Activated T-helper 1 cell treated with Interleukin-2 at 50 U/mL for 16 hours (primary cell): Measurements from ENCODE around the gene RAB3GAP2.
"Not testable (repeated sequence)": the region's sequence is repeated elsewhere in the genome, so short reads cannot be mapped to it uniquely, and the experiment has no call there.

ENCODE experiments used
- DNase-seq: peaks from one replicate; pipeline ENCODE4 v3.0.0-alpha.2; 2020; ENCODE audit warnings: low read depth

Gene RAB3GAP2

DNA sequence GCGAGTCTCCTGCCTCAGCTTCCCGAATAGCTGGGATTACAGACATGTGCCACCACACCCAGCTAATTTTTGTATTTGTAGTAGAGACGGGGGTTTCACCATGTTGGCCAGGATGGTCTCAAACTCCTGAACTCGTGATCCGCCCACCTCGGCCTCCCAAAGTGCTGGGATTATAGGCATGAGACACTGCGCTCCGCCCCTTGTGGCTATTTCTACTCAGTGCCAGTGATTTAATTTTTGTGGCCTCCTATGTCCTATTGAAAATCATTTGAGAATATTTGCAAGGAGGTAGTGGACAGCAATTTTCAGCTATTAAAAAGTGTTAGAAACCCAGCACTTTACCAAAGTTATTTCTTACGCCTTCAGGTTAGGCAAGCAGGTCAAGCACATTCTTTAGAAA lies 36.0 kb downstream of the RAB3GAP2 start:
- DNase-seq, result not testable (repeated sequence)

DNA sequence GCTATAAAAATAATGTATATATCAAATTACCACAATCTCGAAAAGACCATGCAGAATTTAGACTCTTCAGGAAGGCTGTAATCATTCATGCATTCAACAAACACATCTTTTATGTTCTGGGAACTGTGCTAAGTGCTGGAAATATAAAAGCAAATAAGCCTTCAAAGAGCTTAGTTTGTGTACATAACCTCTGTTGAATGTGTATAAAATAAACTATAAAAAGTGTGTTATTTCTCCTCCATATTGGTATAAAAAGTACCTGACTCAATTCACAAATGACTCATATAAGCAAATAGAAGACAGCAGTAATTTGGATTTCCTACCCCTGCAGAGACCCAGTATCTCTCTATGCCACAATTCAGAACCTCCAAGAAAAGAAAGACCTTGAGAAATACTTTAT lies 36.8 kb downstream of the RAB3GAP2 start:
- no peak for DNase-seq

DNA sequence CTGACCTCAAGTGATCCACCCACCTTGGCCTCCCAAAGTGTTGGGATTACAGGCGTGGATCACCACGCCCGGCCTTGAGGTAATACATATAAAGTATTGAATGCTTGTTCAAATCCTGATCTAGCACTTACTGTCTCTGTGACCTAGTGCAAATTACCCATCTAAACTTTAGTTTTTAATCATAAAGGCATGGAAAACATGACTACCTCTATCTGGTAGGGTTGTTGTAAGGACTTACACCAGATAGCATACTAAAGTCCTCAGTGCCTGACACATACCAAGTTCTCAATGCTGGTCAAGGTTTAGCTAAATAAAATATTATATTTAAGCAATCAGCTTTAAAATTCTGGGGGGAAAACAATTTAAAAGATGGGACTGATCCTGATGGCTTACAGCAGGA lies 38.3 kb downstream of the RAB3GAP2 start:
- DNase-seq, result no peak

DNA sequence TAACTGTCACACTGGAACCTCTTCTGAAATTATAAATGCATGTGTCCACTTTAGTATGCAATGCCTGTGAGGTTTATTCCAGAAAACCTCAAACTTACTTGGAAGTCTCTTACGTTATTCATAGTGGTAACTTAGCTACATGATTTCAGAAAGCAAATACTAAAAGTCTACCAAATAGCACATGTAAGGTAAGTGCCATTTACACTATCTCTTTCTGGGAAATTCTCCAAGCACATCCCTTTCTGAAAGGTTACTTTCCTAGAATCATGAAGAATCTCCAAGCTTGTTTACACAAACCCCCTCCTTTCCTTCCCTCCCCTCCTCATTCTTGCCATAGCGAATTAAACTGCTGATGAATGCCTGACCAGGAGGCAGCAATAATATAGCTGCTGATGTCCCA lies 42.5 kb downstream of the RAB3GAP2 start:
- no peak for DNase-seq

DNA sequence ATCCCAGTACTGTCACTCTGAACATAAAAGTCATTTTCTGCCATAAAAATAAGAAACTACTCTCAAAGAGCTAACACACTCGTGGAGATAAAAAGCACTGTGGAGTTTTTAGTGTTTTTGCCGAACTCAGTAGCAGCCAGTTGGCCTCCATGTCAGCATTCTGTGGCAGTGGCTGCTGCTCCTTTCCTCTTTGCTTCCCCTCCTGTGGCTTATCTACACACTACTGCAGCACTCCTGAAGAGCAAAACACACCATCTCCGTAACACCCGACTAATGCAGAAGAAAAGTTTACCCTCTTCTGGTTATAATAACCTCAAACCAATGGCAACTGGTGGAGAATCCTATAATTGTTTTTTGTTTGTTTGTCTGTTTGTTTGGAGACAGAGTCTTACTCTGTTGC lies 44.9 kb downstream of the RAB3GAP2 start:
- no peak for DNase-seq

DNA sequence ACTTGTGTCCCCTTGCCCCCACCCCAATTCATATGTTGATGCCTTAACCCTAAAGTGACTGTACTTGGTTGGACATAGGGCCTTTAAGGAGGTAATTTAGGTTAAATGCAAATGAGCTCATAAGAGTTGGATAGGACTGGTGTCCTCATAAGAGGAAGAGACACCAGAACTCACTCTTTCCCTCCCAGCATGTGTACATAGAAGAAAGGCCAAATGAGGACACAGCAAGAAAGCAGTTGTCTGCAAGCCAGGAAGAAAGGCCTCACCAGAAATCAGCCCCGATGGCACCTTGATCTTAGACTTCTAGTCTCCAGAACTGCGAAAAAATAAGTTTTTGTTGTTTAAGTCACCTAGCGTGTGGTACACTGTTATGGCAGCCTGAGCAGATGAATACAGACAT lies 45.5 kb downstream of the RAB3GAP2 start:
- no peak for DNase-seq

DNA sequence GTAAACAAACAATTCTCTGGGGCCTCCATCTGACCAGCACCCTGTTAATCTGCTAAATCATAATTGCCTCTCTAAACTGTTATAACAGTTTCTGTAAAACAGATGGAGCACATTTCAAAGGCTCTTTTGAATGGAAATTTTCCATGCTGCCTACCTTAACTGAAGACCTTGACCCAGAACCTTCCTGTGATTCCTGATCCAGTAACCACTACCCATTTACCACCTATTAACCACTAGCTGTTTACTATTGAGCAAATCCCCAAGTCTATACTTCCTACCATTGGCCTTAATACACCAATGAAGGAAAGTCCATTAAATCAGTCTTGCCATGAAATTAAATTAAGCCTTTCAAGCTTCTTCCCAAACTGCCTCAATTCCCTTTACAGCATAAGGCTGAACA lies 46.3 kb downstream of the RAB3GAP2 start:
- no peak for DNase-seq

DNA sequence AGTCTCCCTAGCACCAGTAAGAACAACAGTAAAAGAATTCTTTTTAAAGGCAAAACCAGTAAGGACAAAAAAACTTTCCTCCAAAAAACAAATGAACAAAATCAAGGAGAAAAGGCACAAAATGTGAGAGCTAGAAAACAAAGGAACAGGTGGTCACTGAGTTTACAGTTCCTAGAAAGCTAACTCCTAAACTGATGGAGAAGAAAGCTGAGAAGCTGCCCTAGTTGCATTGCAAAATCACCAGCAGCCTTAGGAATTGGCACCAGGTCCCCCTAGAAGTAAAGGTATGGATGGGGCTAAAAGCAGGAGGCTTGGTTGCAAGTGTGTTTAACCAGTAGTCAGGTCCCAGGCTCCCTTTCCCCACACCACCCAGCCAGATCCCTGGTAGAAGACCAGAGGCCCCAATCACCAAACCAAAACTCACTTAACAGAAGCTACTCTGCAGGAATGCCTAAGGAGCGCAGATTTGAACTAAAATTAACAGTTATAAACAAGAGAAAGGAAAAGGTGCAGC lies 47.6 kb downstream of the RAB3GAP2 start:
- DNase-seq, result no peak

DNA sequence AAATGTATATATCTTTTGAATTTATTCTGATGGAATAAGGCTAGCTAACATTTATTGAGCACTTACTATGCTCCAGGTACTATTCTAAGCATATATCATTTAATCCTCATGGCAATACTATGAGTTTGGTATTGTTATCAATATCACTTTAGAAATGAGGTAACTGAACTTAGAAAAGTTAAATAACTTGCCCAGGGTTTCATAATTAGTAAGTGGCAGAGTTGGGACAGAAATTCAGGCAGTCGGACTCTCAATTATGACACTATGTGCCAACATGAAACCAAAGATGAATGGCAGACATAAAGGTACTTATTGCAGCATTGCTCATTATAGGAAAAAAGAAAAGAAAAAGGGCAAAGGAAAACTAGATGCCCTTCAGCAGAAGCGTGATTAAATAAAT lies 48.2 kb downstream of the RAB3GAP2 start:
- DNase-seq, result no peak

DNA sequence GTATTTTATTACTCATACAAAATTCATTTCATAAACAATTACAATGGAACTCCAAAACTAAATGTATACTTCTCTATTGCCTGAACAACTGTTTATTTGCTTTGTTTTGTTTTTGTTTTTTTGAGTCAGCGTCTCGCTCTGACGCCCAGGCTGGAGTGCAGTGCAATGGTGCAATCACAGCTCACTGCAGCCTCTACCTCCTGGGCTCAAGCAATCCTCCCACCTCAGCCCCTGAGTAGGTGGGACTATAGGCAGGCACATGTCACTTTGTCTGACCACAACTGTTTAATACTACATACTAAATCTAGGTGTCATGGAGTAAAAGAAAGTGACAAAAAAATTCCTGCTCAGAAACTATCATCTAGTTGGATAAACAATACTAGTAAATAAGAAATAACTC lies 49.3 kb downstream of the RAB3GAP2 start:
- DNase-seq, result no peak

DNA sequence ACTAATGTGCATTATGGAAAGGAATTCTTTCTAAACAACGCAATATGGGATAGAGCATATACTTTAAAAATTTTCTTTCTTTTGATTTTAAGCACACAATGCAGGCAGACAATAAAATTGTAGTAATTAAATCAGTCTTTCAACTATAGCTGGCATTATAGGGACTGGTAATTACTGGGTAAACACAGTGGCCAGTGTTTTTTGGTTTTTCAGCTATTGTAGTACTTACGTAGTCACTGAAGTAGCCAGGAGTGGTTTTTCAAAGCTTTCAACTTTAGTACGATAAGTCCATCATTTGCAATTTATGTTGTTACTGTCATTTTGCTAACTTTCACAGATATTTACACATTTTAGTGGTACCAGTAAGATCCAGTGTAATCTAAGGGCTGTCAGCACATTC lies 50.6 kb downstream of the RAB3GAP2 start:
- DNase-seq, result no peak

DNA sequence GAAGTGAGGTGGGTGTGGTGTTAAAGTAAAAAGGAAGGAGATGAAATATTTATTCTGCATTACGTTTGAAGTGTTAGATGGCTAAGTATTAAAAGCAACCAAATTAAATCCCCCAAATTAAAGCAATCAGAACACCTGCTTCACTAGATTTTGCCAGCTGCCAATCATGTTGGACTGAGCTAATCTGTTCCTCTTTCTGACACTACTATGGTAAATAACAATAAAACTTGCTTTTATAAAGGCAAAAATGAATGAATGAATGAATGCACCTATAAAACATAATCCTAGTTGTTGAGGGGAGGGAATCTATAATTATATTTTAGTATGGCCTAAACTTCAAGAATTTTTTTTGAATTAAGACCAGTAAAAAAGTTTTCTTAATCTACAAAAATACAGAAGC lies 51.0 kb downstream of the RAB3GAP2 start:
- no peak for DNase-seq

DNA sequence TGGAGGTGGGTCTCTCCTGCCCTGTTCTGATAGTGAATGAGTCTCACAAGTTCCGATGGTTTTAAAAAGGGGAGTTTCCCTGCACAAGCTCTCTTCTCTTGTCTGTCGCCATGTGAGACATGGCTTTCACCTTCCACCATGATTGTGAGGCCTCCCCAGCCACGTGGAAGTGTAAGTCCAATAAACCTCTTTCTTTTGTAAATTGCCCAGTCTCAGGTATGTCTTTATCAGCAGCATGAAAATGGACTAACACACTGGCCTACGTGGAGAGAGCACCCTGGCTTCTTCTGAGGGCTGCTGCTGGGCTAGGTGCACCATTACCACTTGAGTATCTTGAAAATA lies 51.6 kb downstream of the RAB3GAP2 start:
- not testable (repeated sequence) for DNase-seq

DNA sequence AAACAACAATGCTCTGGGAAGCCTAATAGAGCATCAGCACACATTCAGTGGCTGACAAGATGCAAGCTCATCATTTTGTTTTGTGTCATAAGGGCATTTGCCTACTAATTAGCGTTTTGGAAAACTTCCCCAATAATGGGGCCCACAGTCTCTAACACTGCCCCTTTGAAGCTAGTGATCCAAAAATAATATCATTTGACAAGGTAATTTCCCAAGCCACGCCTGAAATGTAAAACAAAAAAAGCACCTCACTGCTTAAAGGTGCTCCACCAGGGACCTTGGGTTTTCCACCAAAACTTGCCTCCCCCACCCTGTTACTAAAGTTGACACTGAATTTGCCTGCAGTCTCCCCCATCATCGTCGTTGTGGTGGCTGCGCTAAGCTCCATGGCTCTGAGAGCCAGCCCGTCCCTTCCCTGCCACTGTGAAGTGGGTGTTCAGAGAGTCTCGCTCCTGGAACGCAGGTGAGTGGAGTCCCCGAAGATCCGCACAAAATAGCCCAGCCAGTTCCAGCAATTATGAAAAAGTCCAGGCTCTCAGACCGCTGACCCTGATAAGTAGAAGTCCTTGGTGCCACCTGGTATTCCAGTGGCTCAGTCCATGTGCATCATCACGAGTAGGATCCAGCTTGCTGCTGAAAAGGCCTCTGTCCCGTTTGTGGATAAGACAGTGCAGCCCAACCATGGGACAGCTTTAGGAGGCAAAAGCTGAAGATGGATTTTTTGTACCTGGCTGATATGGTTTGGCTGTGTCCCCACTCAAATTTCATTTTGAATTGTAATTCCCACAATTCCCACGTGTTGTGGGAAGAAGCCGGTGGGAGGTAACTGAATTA lies 52.2 kb downstream of the RAB3GAP2 start:
- no peak for DNase-seq

DNA sequence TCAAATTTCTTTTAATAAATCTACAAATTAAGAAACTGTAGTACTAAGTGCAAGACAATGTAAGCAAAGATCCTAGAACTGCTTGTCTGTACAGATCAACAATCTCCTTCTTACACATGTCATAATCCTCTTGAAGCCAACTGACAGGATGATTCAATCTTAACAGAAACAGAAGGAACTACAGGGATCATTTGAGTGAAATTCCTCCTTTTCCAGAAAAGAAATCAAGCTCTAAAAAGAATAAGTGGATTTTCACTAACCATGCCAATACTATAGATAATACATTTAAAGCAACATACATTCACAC lies 53.2 kb downstream of the RAB3GAP2 start:
- no peak for DNase-seq

DNA sequence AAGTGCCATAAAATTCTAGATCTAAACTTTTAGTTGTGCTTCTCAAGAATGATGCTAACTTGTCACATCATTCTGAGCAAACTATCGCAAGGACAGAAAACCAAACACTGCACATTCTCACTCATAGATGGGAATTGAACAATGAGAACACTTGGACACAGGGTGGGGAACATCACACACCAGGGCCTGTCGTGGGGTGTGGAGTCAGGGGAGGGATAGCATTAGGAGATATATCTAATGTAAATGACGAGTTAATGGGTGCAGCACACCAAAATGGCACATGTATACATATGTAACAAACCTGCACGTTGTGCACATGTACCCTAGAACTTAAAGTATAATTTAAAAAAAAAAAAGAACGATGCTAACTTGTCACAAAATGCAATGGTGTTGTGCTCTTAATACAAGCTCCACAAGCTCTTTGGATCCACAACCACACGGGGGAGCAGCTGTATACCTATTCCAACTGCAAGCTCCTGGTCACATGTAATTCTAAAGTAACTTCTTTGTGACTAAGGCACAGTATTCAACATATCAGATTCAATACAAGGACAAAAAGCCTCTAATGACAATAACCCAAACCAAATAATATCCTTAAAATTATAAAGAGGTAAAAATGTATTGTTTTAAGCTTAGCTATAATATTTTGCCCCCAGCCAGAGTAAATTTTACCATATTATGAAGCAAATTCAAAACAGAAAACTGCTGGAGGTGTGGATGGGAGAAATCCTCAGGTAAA lies 53.7 kb downstream of the RAB3GAP2 start:
- peak; percentile 4 for DNase-seq

DNA sequence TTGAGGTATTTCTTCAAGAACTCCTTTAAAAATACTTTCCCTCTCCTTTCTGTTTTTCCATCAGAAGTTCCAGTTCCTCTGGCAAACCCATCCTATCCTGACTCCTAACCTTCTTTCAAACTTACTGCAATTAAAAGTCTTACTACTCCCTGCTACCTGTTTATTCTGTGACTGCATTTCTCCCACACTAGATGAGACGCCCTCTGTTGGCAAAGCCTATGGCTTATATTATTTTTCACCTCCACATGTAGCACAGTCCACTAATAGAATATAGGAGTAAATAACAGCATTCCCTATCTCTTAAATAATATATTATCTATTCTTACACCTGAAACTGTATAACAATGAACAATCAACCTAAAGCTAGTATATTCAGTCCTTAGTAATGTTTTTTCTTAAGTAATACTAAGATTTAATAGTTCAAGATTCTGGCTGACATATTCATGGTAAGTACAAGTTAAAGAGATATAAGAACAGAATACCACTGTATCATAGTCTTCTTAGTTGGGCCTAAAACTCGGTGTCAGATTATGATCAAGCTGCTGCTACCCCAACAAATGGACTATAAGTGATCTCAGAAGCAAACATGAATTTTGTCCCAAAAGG lies 54.8 kb downstream of the RAB3GAP2 start:
- no peak for DNase-seq

DNA sequence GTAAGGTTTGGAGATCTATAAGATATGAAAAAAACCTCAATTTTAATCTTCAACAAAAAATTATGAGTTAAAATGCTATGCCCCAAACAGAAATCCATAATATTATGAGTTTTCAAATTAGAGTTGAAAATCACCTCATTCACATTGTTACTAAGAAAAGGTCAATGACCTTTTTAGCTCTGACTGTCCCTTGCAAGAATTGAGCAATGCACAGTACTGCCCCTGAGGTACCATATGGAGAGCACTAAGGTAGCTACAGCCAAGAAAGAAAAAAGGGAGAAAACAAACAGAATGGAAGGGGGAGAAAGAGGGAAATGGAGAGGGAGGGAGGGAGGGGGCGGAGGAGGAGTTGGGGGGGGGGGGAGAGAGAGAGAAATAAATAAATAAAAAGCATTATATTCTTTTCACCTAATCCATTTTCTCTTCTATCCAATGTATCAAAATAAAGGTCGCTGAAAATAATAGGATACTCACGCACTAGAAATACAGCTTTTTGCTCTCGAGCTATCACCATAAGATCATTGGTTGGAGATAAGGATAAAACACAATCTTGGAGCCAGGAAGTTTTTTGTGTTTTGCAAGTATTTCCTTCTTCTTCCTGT lies 58.8 kb downstream of the RAB3GAP2 start:
- no peak for DNase-seq

DNA sequence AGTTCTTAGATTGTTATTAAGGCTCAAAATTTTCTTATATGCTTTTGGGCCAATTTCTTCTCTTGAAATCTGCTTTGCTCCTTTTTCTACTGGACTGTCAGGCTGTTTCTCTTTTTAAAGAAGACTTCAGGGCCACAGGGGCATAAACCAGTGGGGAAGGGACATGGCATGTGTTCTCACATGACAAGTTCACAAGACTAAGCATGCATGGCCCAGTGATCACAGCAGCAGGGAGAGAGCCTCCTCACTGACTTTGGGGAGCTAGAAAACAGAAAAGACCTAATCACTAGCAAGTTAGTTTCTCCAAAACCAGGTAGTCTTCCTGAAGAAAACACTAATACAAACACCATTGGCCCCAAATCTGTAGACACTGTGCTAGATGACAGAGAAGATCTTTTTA lies 64.8 kb downstream of the RAB3GAP2 start:
- no peak for DNase-seq

DNA sequence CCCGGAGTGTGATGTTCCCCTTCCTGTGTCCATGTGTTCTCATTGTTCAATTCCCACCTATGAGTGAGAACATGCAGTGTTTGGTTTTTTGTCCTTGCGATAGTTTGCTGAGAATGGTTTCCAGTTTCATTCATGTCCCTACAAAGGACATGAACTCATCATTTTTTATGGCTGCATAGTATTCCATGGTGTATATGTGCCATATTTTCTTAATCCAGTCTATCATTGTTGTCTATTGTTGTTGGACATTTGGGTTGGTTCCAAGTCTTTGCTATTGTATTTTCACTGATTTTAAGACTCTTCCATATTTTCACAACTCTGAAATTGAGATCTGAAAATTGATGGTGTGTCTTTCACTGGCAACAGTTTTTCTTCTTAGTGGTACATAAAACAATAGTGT lies 67.5 kb downstream of the RAB3GAP2 start:
- not testable (repeated sequence) for DNase-seq

DNA sequence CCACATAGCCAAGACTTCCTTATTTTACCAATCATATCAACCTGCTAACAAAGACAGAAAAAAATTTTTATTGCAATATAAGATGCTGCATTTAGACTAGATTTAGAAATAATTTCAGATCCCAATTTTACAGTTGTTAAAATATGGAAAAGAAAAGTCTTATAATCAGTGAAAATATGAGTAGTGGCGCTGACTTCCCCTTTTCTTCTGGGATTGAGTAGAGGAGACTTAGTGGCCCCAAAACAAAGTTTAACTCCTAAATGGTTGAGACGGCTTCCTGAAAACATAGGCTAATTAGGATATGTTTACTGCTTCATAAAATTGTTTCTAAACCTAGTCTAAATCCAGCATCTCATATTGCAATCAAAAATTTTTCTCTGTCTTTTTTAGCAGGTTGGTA lies 68.4 kb downstream of the RAB3GAP2 start:
- no peak for DNase-seq

DNA sequence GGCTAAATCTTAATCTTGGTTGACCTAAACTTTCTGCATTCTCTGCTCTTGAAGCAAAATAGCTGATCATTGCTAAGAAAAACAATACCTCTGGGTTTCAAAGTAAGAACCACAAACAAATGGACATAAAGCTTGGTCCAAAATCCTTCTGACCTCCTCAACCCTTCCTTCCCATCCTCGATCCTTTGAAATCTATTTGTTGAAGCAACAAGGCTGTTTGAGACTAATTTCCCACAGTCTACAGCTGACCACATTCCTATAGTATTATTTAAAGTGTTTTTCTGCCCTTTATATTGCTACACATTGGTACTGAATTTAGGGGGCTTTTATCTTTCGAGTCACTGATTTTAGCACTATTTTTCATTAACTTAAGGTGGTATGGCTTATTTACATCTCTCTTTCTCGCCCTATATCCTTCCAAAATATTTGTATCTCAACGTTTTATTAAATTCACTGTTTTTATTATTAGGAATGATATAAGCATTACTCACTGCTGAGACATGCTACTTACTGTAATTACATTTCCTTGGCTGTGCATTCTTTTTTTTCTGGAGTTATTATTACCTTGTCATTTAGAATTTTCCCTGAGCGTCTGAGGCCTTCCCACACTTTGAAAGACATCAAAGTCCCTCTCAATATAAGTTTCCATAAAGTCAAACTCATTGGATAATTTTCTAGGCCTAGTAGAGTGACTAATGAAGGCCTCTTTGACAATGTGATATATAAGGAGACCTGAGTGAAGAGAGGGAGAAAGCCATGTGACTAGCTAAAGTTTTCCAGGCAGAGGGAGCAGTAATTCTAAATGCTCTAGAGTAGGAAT lies 73.9 kb downstream of the RAB3GAP2 start:
- DNase-seq, result no peak
